Fibroblast of mammary gland (primary cell): Measurements from ENCODE around the gene OR11G2.
"Not testable (repeated sequence)": the region's sequence is repeated elsewhere in the genome, so short reads cannot be mapped to it uniquely, and the experiment has no call there.

Experiments used
- DNase-seq: peaks from one replicate; pipeline ENCODE4 v3.0.0-alpha.2; 2010; ENCODE audit warnings: low read depth
- H3K4me3 ChIP-seq: 2 replicates; pipeline ENCODE4 v1.5.1; 2011; ENCODE audit warnings: low read depth, mild to moderate bottlenecking, low read length, moderate library complexity; ENCODE audit not compliant: control insufficient read depth
- TF ChIP-seq, protein P1 (sequence below): conservative IDR thresholded peaks from 2 replicates; pipeline ENCODE4 v1.5.1; 2011; ENCODE audit warnings: low read depth, low read length, inconsistent platforms; ENCODE audit not compliant: control insufficient read depth, insufficient read depth

Gene OR11G2

DNA sequence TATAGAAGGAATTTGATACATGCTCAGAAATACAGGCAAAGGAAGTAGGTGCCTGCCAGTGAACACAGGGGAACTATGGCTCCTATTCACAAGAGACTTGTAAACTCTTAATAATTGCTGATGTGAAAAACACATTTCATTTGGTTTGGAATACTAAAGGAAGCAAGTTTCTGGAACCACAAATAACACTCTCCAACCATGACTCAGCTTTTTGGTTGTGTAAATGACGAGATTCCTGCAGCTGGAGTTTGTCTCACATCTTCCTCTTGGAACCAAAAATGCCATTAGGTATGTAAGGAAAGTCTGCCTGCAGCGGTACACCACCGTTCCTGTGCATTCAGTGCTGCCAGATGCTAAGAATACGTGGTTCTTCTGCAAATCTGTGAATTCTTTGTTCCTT, 28.3 kb downstream of the OR11G2 start:
- peak; percentile 9 for DNase-seq
- TF ChIP-seq, protein P1, sequence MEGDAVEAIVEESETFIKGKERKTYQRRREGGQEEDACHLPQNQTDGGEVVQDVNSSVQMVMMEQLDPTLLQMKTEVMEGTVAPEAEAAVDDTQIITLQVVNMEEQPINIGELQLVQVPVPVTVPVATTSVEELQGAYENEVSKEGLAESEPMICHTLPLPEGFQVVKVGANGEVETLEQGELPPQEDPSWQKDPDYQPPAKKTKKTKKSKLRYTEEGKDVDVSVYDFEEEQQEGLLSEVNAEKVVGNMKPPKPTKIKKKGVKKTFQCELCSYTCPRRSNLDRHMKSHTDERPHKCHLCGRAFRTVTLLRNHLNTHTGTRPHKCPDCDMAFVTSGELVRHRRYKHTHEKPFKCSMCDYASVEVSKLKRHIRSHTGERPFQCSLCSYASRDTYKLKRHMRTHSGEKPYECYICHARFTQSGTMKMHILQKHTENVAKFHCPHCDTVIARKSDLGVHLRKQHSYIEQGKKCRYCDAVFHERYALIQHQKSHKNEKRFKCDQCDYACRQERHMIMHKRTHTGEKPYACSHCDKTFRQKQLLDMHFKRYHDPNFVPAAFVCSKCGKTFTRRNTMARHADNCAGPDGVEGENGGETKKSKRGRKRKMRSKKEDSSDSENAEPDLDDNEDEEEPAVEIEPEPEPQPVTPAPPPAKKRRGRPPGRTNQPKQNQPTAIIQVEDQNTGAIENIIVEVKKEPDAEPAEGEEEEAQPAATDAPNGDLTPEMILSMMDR = no peak
- H3K4me3 ChIP-seq = no peak overlapping the region

GRCh38 chr14:20223410-20223809, 32.7 kb downstream of the OR11G2 start, which contains the start of gene OR11H6:
Gene OR11H6, plus strand, starts transcription at chr14:20223710. Its CDS starts 0 bp downstream, at chr14:20223710.
- DNase-seq = no peak
- H3K4me3 ChIP-seq = no peak within 1 kb of the TSS
- TF ChIP-seq, protein P1 = no peak

DNA sequence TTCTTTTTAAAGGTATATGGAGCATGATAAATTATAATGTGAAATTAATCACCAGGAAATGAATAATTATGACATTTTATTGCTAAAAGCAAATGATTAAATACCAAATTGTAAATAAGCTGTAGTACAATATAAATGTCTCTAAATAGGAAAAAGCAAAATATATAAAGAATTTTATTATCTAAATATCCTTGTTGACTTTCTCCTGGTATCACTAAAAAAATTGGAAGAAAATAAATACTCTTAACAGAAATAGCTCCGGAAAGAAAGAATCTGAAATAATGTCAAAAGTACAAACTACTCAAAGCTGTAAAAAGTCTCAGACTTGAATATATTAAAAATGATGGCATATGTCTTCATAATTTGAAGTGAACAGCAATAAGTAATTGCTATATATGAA, 38.0 kb downstream of the OR11G2 start, which contains the start of gene OR11H7:
OR11H7 (plus strand) TSS at position 301 of the 400 bp plus-strand sequence.
- DNase-seq = no peak
- TF ChIP-seq, protein P1 = no peak

DNA sequence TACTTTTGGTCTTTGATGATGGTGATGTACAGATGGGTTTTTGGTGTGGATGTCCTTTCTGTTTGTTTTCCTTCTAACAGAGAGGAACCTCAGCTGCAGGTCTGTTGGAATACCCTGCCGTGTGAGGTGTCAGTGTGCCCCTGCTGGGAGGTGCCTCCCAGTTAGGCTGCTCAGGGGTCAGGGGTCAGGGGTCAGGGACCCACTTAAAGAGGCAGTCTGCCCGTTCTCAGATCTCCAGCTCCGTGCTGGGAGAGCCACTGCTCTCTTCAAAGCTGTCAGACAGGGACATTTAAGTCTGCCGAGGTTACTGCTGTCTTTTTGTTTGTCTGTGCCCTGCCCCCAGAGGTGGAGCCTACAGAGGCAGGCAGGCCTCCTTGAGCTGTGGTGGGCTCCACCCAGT, 44.7 kb downstream of the OR11G2 start:
- H3K4me3 ChIP-seq, DNase-seq: not testable (repeated sequence)

More for the DNA sequence above, 38.0 kb downstream of the OR11G2 start, which contains the start of gene OR11H7:
- H3K4me3 ChIP-seq = no peak within 1 kb of the TSS

DNA sequence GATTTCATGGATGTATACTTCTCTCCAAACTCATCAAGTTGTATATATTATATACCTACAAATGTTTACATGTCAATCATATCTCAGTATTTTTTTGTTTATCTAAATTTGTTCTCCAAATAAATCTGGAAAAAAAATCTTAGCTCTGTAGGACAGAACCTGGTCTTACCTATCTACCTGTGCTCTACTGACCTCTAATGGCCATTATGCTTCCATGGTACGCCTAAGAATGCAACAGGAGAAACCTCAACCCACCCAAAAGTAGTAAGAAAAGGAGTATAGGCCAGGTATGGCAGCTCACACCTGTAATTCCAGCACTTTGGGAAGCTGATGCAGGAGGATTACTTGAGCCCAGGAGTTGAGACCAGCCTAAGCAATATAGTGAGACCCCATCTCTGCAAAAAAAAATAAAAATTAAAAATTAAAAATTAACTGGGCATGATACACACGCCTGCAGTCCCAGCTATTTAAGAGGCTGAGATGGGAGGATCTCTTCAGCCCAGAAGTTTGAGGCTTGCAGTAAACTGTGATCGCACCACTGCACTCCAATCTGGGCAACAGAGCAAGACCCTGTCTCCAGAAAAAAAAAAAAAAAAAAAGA, 57.0 kb downstream of the OR11G2 start:
- TF ChIP-seq, protein P1 = no peak
- H3K4me3 ChIP-seq = no peak overlapping the region
- DNase-seq = no peak
